ENCODE data around the gene FGD6. TPM values are rescaled to one million over a fixed set of nuclear protein-coding genes. Genes with fewer than 3 reads are reported as not detected.

The FGD6 gene
- total and polyA plus RNA-seq, 8 donors, result 1.4 to 24.3 (median 9.2) TPM

GRCh38 chr12:95051241-95051640, 166.0 kb downstream of the FGD6 start:
- intact Hi-C loops (cut with DNase I), result no loop called here
- 90 to 91% methylated on average over 4 of the region's 4 CpGs for WGBS, 2 donors

GRCh38 chr12:95037906-95038305, 179.4 kb downstream of the FGD6 start:
- FAIRE-seq (no peak), ATAC-seq (no peak), DNase-seq (no peak)
- H3K27ac ChIP-seq, result no peak overlapping the region
- H3K36me3 ChIP-seq, result no peaks in the 10 kb centered on the region
- intact Hi-C loops (cut with DNase I), result no loop called here
- H3K27me3 ChIP-seq, result no peaks in the 10 kb centered on the region
- H3K4me1 ChIP-seq, result no peaks in the 10 kb centered on the region
- WGBS, 2 donors, result 89 to 96% methylated on average over 2 of the region's 2 CpGs
- no peak for TF ChIP-seq CTCF (IDR thresholded peaks at IDR 0.05)
- no peak overlapping the region for H3K4me3 ChIP-seq
- H3K9me3 ChIP-seq, result no peaks in the 10 kb centered on the region

More at GRCh38 chr12:95051241-95051640, 166.0 kb downstream of the FGD6 start:
- Histone ChIP-seq H3K27ac (no peak overlapping the region), H3K4me3 (no peak overlapping the region), H3K36me3 (peaks cover 0 to 31% (median 8%) of the 10 kb centered on the region in 3 donors), H3K9me3 (no peaks in the 10 kb centered on the region), H3K4me1 (no peaks in the 10 kb centered on the region), H3K27me3 (no peaks in the 10 kb centered on the region)
- TF ChIP-seq CTCF (IDR thresholded peaks at IDR 0.05), result no peak
- ATAC-seq (no peak), DNase-seq (no peak), FAIRE-seq (no peak)

DNA sequence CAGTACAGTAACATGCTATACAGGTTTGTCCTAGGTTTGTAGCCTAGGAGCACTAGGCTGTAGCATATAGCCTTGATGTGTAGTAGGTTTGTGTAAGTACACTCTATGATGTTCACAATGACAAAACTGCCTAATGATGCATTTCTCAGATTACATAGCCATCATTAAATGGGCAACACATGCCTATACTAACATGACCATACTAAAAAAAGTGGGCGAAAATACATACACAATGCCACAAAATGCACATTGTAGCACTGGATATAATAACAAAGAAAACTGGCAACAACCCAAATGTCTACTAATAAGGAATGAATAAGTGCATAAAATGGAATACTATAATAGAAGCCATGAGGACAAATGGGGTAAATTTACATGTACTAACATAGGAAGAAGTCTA, 182.5 kb downstream of the FGD6 start:
- no peak for TF ChIP-seq CTCF (IDR thresholded peaks at IDR 0.05)
- H3K27ac ChIP-seq, result no peak overlapping the region
- no peak for FAIRE-seq
- intact Hi-C loops (cut with DNase I), result no loop called here
- H3K9me3 ChIP-seq, result no peaks in the 10 kb centered on the region
- 91 to 97% methylated on average over 1 of the region's 1 CpG for WGBS, 2 donors
- H3K4me1 ChIP-seq, result no peaks in the 10 kb centered on the region
- no peak for ATAC-seq
- H3K27me3 ChIP-seq, result no peaks in the 10 kb centered on the region
- no peaks in the 10 kb centered on the region for H3K36me3 ChIP-seq
- no peak for DNase-seq
- H3K4me3 ChIP-seq, result no peak overlapping the region

Other genes starting within 250 kb of the FGD6 start
- 10 to 100 TPM; 20.7 to 37.9 (median 30.2) TPM for gene NDUFA12, start 213.8 kb downstream of the FGD6 start, total RNA-seq
- gene NDUFA12, start 213.8 kb downstream of the FGD6 start, polyA plus RNA-seq, result 10 to 100 TPM; 33.7 to 68.0 TPM
- gene NR2C1, start 143.8 kb downstream of the FGD6 start, total RNA-seq, result 10 to 100 TPM in 5 of 6 donors, 1 to 10 TPM in 1; 8.5 to 17.6 (median 13.7) TPM
- gene NR2C1, start 143.8 kb downstream of the FGD6 start, polyA plus RNA-seq, result 10 to 100 TPM; 47.2 to 54.5 TPM
- gene VEZT, start 340 bp upstream of the FGD6 start, total RNA-seq, result 10 to 100 TPM; 26.3 to 44.5 (median 31.8) TPM
- 10 to 100 TPM; 14.9 to 25.6 TPM for gene VEZT, start 340 bp upstream of the FGD6 start, polyA plus RNA-seq

Data from pancreas (tissue), 10 donors.